DMS79 treated with DMSO at 0.1 percent for 48 hours (cell line): ENCODE measurements around the gene PCSK7.
"Not testable (repeated sequence)": the region's sequence is repeated elsewhere in the genome, so short reads cannot be mapped to it uniquely, and the experiment has no call there.

Source experiments
- DNase-seq: peaks from one replicate; lab custom pipeline; 2025; lab: John Stamatoyannopoulos, UW

The PCSK7 gene

DNA sequence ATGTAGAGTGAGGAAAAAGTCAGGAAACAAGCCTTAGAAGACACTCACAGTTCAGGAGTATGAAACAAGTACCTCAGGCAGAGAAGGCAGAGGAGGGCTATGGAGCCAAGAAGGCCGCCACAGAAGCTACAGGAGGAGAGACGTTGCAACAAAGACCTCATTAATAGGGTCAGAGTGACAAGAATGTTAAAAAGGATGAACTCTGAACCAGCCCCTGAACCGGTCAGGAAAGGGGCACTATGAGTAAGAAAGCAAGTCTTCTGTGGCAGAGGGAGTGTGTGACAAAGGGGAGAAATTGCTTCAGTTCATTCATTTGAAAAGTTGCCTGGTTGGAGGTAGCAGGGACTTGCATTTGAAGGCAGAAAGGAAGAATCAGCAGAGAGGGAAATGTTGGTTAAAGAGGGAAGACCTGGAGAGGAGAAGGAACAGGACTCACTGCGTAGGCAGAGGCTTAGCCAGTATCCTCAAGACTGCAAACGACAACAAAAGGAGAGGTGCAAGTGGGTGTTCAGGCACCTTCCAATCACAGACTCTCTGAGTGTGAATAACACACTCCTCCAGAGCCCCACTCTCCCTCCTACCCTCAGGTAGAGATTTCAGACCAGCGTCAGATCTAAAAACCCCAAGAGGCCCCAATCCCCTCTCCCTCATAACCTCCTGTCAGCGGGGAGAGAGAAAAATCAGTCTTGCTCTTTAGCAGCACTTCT, 17.3 kb downstream of the PCSK7 start:
- no peak for DNase-seq

DNA sequence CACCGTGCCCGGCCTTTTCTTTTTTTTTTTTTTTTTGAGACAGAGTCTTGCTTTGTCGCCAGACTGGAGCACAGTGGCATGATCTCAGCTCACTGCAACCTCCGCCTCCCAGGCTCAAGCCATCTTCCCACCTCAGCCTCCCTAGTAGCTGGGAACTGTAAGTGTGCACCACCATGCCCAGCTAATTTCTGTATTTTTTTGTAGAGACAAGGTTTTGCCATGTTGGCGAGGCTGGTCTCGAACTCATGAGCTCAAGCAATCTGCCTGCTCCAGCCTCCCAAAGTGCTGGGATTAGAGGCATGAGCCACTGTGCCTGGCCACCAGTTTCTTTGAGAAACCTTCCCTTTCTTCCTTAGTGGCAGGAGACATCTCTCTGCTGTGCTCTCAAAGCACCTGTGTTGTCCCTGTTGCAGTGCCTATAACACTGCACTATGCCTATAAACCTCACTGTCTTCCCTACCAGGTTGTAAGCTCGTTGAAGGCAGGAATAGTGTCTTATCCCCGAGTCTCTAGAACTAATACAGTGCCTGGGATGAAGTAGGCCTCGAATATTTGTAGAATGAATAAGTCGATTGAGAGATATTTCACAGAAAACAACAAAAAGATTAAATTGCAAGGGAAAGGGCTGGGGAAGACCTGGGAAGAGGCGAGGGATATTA, 19.0 kb downstream of the PCSK7 start:
- DNase-seq = no peak

DNA sequence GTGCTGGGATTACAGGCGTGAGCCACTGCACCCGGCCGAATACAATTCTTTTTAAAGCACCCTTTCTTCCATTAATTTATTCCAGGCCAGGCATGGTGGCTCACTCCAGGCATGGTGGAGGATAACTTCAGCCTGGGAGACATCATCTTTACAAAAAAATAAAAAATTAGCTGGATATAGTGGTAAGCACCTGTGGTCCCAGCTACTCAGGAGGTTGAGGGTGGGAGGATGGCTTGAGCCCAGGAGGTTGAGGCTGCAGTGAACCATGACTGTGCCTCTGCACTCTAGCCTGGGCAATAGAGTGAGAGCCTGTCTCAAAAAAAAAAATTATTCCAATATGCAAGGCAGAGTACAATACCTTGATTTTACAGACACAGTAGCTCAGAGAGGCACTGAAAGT, 21.3 kb downstream of the PCSK7 start:
- no peak for DNase-seq

DNA sequence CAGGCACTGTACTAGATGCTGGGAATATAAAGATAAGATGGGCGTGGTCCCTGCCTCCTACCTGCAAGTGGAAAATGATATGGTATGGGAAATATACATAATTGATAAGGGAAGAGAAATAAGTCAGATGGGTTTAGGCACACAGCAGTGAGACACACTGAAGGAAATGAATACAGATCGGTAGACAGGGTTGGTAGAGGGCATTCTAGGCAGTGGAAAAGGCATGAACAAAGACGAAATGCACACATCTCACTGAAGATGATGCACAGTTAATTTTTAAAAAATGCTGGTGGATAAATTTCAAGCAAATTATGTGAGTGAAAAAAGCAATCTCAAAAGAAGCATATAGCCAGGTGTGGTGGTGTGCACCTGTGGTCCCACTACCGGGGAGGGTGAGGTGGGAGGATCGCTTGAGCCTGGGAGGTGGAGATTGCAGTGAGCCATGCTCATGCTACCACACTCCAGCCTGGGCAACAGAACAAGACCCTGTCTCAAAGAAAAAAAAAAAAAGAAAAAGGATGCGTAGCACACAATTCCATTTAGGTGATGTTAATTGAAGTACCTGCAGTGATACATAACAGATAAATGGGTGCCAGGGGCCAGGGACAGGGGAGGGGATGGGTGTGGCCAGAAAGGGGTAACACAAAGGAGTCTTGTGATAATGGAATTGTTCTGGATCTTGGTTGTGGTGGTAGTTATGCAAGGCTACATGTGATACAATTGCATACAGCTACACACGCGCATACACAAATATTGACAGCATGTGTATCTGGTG, 22.3 kb downstream of the PCSK7 start:
- DNase-seq = not testable (repeated sequence)

DNA sequence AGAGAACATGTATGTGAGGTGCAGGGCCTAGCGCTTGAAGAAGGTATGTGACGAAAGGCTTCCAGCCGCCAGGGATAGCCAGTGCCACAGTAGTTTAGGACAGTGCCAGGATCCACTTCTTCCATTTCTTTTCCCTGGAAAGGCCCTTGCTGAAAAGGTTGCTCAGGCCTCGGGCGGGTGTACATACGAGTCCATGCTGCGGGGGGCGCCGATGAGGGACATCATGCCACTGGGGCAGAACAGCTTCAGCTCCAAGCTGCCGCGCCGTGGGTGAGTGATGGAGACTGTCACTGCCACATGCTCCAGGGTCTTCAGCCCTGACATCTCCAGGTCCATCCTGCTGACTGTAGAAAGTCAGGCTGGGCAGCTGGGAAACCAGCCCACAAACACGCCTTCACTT, 23.2 kb downstream of the PCSK7 start:
- DNase-seq = not testable (repeated sequence)

DNA sequence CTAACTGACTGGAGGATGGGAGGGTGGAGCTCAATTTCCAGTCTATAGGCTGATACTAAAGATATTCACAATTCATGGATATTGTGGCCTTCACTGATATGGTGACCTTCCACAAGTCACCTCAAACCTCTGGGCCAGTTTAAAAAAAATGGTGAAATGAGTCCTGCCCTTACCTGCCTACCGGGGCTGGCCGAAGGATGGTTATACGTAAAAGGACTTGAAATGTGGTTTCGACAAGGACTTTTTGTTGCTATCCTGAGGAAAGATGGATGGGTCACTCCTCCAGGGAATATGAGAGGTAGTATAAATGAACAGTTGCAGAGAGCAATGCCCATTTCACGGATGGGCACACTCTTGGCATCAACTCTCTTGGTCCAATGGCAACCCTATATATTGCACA, 24.4 kb downstream of the PCSK7 start:
- DNase-seq = not testable (repeated sequence)

DNA sequence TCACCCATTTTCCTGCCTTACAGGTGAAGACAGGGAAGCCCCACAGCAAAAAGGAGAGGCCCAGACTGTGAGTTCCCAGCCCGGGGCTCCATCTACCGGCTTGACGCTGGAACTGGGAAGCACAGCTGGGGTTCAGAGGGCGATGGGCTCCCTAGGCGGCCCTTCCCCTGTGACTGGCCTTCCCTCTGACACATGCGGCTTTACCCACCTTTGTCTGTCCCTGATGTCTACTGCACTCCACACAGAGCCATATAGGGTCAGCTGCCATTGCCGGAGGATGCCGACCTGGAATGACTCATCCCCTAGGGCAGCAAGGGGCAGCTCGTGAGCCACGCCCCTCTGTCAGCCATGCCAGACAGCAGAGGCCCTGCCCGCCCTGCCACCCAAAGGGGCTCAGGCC, 25.0 kb downstream of the PCSK7 start:
- DNase-seq = not testable (repeated sequence)

DNA sequence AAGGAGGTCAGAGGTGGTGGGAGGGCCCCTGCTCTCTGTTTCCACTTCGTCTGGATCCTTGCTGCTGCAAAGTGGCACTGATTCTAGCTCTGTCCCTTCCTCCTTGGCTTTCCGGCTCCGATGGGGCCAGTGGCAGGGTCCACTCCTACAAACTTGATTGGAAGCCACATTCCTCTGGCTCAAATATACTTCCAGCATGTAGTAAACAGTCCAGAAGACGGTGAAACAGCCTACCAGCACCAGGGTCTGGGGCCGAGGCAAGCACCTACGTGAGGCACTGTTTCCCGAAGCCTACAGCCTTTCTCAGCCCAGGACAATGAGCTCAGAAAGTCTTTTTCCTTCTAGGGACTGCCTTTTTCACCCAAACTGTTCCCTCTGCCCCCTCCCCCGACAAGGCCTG, 25.8 kb downstream of the PCSK7 start:
- not testable (repeated sequence) for DNase-seq

DNA sequence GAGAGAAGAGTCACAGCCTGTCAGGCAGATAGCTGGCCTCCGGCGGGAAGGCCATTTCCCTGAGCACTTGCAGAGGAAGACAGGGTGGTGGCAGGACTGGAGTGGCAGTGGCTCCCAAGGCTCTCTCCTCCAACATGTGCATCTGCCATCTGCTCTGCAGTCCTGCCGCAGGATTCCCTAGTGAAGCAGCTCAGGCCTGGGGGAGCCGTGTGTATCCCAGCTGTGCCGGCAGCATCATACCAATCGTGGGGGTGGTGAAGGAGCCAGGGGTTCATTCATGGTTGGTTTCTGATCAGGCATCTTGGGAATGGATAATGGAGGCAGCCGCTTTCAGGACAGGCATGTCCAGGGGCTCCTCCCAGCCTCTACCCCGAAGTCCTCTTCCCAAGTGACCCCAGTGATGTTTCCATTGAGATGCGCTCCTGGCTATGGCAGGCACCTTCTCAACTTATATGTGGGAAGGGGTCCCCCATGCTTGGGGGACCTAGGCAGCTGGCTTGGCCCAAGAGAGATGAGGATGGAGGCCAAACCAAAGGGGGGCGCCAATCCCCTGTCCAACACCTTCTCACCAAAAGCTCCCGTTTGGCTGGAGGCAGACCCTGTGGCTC, 26.6 kb downstream of the PCSK7 start:
- no peak for DNase-seq

DNA sequence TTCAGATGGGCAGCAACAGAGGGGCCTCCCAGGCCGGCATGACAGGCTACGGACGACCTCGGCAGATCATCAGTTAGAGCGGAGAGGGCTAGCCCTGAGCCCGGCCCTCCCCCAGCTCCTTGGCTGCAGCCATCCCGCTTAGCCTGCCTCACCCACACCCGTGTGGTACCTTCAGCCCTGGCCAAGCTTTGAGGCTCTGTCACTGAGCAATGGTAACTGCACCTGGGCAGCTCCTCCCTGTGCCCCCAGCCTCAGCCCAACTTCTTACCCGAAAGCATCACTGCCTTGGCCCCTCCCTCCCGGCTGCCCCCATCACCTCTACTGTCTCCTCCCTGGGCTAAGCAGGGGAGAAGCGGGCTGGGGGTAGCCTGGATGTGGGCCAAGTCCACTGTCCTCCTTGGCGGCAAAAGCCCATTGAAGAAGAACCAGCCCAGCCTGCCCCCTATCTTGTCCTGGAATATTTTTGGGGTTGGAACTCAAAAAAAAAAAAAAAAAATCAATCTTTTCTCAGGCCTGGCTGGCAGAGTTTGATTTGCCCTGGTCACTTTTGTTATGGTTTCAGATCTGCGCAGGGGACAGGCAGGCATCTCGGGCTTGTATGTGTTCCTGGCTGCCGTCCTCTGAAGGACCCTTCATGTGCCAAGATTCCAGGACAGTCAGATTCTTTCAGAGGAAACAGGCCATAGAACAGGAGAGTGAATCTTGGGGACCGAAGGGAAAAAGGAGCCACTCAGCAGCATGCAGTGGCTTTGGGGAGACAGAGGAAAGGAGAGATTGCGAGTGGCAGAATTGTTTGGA, 27.4 kb downstream of the PCSK7 start:
- DNase-seq = no peak

DNA sequence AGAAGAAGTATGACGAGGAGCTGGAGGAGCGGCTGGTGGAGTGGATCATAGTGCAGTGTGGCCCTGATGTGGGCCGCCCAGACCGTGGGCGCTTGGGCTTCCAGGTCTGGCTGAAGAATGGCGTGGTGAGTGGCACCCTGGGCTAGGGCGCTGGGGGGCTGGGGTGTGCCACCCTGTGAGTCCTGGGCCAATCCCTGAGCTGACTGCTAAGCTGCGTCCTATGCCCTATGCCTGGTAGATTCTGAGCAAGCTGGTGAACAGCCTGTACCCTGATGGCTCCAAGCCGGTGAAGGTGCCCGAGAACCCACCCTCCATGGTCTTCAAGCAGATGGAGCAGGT, 28.8 kb downstream of the PCSK7 start:
- DNase-seq = no peak

DNA sequence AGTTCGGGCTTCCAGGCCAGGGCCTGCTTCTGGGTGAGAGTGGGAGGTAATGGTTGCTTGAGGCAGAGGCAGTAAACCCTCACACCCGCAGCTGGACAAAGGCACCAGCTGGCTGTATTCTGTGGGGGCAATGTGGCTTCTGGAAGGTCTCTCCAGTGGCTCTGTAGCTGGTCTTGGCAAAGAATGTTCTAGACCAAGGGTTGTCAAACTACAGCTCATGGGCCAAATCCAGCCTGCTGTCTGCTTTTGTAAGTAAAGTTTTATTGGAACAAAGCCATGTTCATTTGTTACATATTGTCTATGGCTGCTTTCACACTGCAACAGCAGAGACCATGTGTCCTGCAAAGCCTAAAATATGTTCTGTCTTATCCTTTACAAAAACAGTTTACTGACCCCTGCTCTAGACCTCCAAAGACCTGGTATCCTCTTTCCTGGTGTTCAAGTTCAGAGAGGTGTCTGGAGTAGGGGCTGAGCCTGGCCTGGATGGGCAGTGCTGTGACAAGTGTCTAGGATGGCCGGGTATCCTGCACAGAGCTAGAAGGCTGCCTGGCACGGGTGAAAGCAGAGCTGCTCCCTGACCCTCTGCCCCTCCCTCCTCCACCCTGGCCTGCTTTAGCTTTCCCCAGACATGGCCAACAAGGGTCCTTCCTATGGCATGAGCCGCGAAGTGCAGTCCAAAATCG, 29.3 kb downstream of the PCSK7 start:
- DNase-seq = no peak

DNA sequence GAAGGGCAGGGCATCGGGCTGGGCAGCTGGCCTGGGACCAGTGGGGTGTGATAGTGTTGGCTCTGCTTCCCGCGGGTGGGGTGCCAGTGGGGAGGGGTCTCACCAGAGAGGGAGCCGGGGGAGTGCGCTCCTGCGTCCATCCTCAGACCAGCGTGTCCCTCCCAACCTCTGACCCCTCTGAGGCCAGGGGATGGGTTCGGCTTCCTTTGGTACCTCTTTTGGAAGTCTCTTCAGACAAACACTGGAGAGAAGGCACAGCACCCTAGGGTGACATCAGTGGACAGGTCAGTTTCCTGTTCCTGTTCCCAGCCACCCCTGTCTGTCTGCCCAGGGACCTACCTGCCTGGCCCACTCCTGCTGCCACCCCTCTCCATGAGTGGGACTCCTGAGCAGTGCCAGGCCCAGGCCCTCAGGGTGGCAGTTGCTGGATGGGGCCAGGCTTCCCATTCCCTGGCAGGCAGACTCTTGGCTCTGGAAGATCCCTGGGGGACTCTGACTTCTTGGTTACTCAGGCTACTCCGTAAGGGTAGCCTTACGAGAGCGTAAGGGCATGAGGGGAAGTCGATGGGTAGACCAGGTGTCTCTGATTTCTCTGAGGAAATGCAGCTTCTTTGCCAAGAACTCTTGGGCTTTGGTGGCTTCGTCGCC, 30.1 kb downstream of the PCSK7 start:
- no peak for DNase-seq

DNA sequence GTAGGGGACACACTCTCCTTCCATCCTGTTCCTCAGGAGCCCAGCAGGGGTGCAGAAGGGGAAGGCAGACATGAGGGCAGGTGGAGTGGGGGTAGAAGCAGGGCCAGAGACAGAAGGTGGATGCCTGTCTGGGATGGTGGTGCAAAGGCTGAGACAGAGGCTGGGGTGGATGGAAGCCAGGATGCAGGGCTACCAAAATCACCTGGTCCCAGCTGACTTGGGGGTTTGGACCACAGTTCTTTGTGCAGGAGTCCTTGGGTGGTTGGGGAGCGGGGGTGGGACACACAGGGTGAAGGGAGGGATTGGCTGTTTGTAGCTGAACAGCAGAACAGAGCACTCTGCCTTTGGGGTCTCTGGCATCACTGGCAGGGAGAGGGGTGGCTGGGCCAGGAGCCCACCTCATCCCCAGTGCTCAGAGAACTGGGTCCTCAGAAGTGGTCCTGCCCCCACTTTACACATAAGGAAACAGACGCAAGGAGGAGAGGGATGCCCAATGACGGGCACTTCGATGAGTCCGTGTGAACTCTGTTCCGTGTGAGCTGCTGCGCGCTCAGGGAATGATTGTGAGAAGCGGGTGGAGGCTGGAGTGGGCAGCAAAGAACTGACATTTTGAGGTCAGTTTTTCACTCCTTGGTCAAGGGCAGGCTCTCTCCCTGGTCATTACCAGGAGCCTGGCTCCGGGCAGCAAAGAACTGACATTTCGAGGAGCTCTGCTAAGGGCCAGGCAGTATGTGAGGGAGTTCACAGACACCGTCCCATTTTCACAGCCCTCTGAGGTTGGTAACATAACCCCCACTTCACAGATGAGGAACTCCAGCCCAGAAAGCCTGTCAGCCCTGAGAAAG, 30.8 kb downstream of the PCSK7 start:
- DNase-seq = no peak

DNA sequence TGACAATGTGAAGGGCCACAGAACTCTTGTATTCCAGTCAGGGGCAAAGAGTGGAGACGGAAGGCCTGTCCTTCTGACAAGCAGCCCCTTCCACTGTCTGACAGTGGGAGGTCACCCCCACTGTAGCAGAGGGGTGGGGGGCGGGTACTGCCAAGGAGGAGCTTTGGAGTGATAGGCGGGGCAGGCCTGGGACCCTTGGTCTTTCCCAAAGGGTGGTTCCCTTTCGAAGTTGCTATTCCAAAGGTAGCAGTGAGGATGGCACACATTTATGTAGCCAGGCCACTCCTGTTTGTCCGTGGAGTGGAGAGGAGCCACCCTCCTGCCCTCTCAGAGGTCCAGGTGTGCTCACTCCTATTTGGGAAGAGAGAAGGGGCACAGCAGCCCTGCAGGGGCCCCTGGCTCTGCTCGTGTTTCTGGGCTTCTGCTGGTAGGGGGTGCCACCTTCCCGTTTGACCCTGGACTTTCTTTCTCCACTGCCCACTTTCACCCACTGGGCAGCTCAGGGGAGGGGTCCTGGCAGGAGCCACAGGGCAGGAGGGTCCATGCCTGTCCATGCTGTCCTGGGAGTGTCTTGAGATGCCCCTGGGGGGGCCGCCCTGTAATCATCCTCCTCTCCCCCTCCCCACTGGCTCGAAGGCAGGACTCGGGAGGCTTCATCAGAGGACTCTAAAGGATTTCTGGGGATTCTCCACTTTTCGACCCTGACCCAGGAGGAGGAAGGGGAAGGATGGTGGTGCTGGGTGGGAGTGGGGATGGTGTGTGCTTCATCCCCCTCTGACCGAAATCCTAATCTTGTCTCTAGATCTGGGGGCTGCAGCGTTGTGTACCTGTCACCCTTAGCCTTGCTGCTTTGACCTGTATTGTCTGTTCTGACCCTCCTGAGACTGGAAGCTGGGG, 31.7 kb downstream of the PCSK7 start:
- DNase-seq = no peak

DNA sequence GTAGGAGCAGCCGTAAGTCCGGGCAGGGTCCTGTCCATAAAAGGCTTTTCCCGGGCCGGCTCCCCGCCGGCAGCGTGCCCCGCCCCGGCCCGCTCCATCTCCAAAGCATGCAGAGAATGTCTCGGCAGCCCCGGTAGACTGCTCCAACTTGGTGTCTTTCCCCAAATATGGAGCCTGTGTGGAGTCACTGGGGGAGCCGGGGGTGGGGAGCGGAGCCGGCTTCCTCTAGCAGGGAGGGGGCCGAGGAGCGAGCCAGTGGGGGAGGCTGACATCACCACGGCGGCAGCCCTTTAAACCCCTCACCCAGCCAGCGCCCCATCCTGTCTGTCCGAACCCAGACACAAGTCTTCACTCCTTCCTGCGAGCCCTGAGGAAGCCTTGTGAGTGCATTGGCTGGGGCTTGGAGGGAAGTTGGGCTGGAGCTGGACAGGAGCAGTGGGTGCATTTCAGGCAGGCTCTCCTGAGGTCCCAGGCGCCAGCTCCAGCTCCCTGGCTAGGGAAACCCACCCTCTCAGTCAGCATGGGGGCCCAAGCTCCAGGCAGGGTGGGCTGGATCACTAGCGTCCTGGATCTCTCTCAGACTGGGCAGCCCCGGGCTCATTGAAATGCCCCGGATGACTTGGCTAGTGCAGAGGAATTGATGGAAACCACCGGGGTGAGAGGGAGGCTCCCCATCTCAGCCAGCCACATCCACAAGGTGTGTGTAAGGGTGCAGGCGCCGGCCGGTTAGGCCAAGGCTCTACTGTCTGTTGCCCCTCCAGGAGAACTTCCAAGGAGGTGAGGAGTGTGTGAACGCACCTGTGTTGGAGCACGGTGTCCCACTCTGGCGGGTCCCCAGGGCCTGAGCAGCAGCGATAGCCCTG, 32.6 kb downstream of the PCSK7 start, which contains the start of gene TAGLN:
Gene TAGLN (plus strand): TSS at position 318 of the 863 bp plus-strand sequence. CDS start 3,644 bp downstream, outside the sequence.
- no peak for DNase-seq

DNA sequence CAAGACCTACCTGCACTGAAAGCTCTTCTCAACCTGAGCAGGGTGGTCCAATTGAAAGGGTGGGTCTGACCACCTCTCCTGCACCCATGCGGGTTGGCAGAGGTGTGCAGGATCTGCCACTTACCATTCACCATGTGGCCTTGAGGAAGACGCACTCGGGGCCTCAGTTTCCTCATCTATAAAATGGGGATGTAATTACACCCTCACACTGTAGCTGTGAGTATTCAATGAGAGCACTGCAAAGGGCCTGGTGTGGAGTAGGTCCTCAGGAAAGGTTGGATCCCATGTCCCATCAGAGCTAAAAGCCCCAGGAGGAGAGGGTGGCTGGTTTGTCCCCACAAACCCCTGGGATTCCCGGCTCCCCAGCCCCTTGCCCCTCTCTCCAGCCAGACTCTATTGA, 33.3 kb downstream of the PCSK7 start:
- no peak for DNase-seq
